SK-N-SH (cell line): ENCODE results near the gene LRP2BP. TPM values are rescaled to one million over a fixed set of nuclear protein-coding genes. Genes with fewer than 3 reads are reported as not detected.

Experiments
- CTCF ChIA-PET: fragments of 300-600, 350-600 bp; formaldehyde crosslinking; extraction: SDS; loops from one replicate; lab custom pipeline; 2021; lab: Yijun Ruan, JAX
- POLR2A ChIA-PET: fragments of 350-600 bp; sonication (Branson Sonifier 250); formaldehyde crosslinking; extraction: SDS; loops from one replicate; lab custom pipeline; 2020; ENCODE audit warnings: antibody characterized with exemption, inconsistent platforms; lab: Yijun Ruan, JAX
- DNase-seq: peaks from one replicate; pipeline ENCODE4 v3.0.0; 2012
- H2AFZ ChIP-seq: fragments of 200-600 bp; sonication (generic); 2 replicates; pipeline ENCODE4 v1.8.1; 2016; ENCODE audit warnings: antibody characterized with exemption, mild to moderate bottlenecking, low read depth
- H3F3A ChIP-seq: fragments of 200-600 bp; sonication (generic); replicated peaks from 2 replicates; pipeline ENCODE3; 2016; ENCODE audit warnings: antibody characterized with exemption, mild to moderate bottlenecking; ENCODE audit not compliant: insufficient read depth
- H3K27ac ChIP-seq, 2 experiments: fragments of 200-500 bp in 1 of 2; fragments of 200-600 bp in 1 of 2; sonication (Bioruptor generic) in 1 of 2; sonication (generic), shearing (Covaris generic) in 1 of 2; 2 replicates each; pipeline versions ENCODE4 v1.5.1 to v1.6.1; 2014 to 2016; ENCODE audit warnings: low read depth in 2 of 2, inconsistent platforms in 1 of 2, low read length in 1 of 2, mild to moderate bottlenecking in 1 of 2, mixed read lengths in 1 of 2
- H3K27me3 ChIP-seq: fragments of 200-600 bp; sonication (generic), shearing (Covaris generic); 2 replicates; pipeline ENCODE4 v1.6.1; 2016; ENCODE audit warnings: mixed run types; ENCODE audit not compliant: insufficient read depth
- H3K36me3 ChIP-seq, 2 experiments: fragments of 200-500 bp in 1 of 2; fragments of 200-600 bp in 1 of 2; sonication (Bioruptor generic) in 1 of 2; sonication (generic) in 1 of 2; replicated peaks in 1 of 2; 2 replicates each; pipeline versions ENCODE3 to v1.5.1; 2014 to 2016; ENCODE audit warnings: low read length in 1 of 2, mild to moderate bottlenecking in 1 of 2; ENCODE audit not compliant: insufficient read depth in 2 of 2, control insufficient read depth in 1 of 2
- H3K4me1 ChIP-seq, 2 experiments: fragments of 200-500 bp in 1 of 2; fragments of 200-600 bp in 1 of 2; sonication (Bioruptor generic) in 1 of 2; sonication (generic), shearing (Covaris generic) in 1 of 2; 2 replicates each; pipeline versions ENCODE4 v1.5.1 to v1.6.1; 2014 to 2016; ENCODE audit warnings: low read depth in 1 of 2, low read length in 1 of 2, mixed run types in 1 of 2; ENCODE audit not compliant: insufficient read depth in 2 of 2, control insufficient read depth in 1 of 2
- H3K4me2 ChIP-seq: fragments of 200-600 bp; sonication (generic), shearing (Covaris generic); 2 replicates; pipeline ENCODE4 v1.6.1; 2017; ENCODE audit warnings: mixed run types
- H3K4me3 ChIP-seq, 2 experiments: fragments of 200-500 bp in 1 of 2; fragments of 200-600 bp in 1 of 2; sonication (Bioruptor generic) in 1 of 2; sonication (generic), shearing (Covaris generic) in 1 of 2; 2 replicates each; pipeline versions ENCODE4 v1.5.1 to v1.8.1; 2014 to 2016; ENCODE audit warnings: low read depth in 2 of 2, inconsistent platforms in 1 of 2, low read length in 1 of 2, mild to moderate bottlenecking in 1 of 2, mixed read lengths in 1 of 2, moderate library complexity in 1 of 2
- H3K79me2 ChIP-seq: fragments of 200-600 bp; sonication (generic); 2 replicates; pipeline ENCODE4 v1.8.1; 2017; ENCODE audit warnings: mild to moderate bottlenecking; ENCODE audit not compliant: insufficient read depth
- H3K9ac ChIP-seq: fragments of 200-600 bp; sonication (generic); 2 replicates; pipeline ENCODE4 v1.6.1; 2017; ENCODE audit warnings: mixed run types
- H3K9me2 ChIP-seq: fragments of 200-600 bp; sonication (generic); 2 replicates; pipeline ENCODE4 v1.6.1; 2017; ENCODE audit warnings: mixed run types
- H3K9me3 ChIP-seq: fragments of 200-600 bp; sonication (generic); 2 replicates; pipeline ENCODE4 v1.6.1; 2017; ENCODE audit warnings: mixed run types, mild to moderate bottlenecking, moderate library complexity
- H4K20me1 ChIP-seq: fragments of 200-600 bp; sonication (generic); 2 replicates; pipeline ENCODE4 v1.6.1; 2017; ENCODE audit warnings: mild to moderate bottlenecking, mixed run types; ENCODE audit not compliant: insufficient read depth
- CHD2 ChIP-seq: fragments of 150-350 bp; IDR thresholded peaks from 2 replicates; pipeline ENCODE4 v1.6.1; 2018; ENCODE audit warnings: low read length; ENCODE audit not compliant: partially characterized antibody
- EZH2phosphoT487 ChIP-seq: fragments of 200-600 bp; sonication (generic); IDR thresholded peaks from 2 replicates; pipeline ENCODE4 v1.6.1; 2017; ENCODE audit warnings: low read depth, mixed run types, mild to moderate bottlenecking, antibody characterized with exemption, moderate library complexity, borderline replicate concordance
- FOXJ3 ChIP-seq: sonication (generic); formaldehyde crosslinking; IDR thresholded peaks from 2 replicates; pipeline ENCODE4 v1.5.1; 2020; ENCODE audit warnings: mild to moderate bottlenecking, missing genetic modification reagents
- FOXM1 ChIP-seq: IDR thresholded peaks from 2 replicates; pipeline ENCODE4 v1.4.0; 2012; ENCODE audit warnings: low read depth, mild to moderate bottlenecking
- IRF3 ChIP-seq: fragments of 150-350 bp; IDR thresholded peaks from 2 replicates; pipeline ENCODE4 v1.6.1; 2016; ENCODE audit warnings: mild to moderate bottlenecking, low read depth, low read length
- JUND ChIP-seq: IDR thresholded peaks from 2 replicates; pipeline ENCODE4 v1.4.0; 2012
- MEF2A ChIP-seq: IDR thresholded peaks from 2 replicates; pipeline ENCODE4 v1.4.0; 2012; ENCODE audit warnings: low read depth, borderline replicate concordance
- MXI1 ChIP-seq: IDR thresholded peaks from 2 replicates; pipeline ENCODE4 v1.6.1; 2012; ENCODE audit warnings: mild to moderate bottlenecking, low read depth, low read length, improper control_type of control experiment
- NFIC ChIP-seq: IDR thresholded peaks from 2 replicates; pipeline ENCODE4 v1.4.0; 2012; ENCODE audit warnings: borderline replicate concordance
- NRF1 ChIP-seq: IDR thresholded peaks from 2 replicates; pipeline ENCODE4 v1.6.1; 2012; ENCODE audit warnings: low read depth, mild to moderate bottlenecking, low read length
- POLR2AphosphoS5 ChIP-seq: IDR thresholded peaks from 2 replicates; pipeline ENCODE4 v1.6.1; 2012; ENCODE audit warnings: low read depth, low read length
- RAD21 ChIP-seq: IDR thresholded peaks from 2 replicates; pipeline ENCODE4 v1.6.1; 2012; ENCODE audit warnings: mild to moderate bottlenecking, low read length
- RFX5 ChIP-seq: IDR thresholded peaks from 2 replicates; pipeline ENCODE4 v1.6.1; 2012; ENCODE audit warnings: mild to moderate bottlenecking, improper control_type of control experiment, low read length
- SIN3A ChIP-seq: IDR thresholded peaks from 2 replicates; pipeline ENCODE4 v1.6.1; 2012; ENCODE audit warnings: low read depth, mild to moderate bottlenecking, low read length, moderate library complexity, borderline replicate concordance
- TAF1 ChIP-seq: IDR thresholded peaks from 2 replicates; pipeline ENCODE4 v1.6.1; 2012; ENCODE audit warnings: low read depth, mild to moderate bottlenecking, low read length, moderate library complexity, borderline replicate concordance
- TCF12 ChIP-seq: IDR thresholded peaks from 2 replicates; pipeline ENCODE4 v1.4.0; 2012
- TEAD4 ChIP-seq: IDR thresholded peaks from 2 replicates; pipeline ENCODE4 v1.4.0; 2012; ENCODE audit warnings: mild to moderate bottlenecking, borderline replicate concordance; ENCODE audit not compliant: insufficient read depth
- WGBS: methylation state at CpG from one replicate; pipeline ENCODE4 v1.1.6; 2017; ENCODE audit warnings: low lambda C conversion rate; 5-methylcytosine and 5-hydroxymethylcytosine counted together
- polyA plus RNA-seq, 3 experiments: library from polyadenylated mRNA; depleted of rRNA; stranded (reverse); fragments of >200 nt; gene quantifications; 2 replicates each; pipeline ENCODE4 v1.2.3, GENCODE V29; 2012
- TF ChIP-seq, protein P1 (sequence below): fragments of 200-600 bp; sonication (generic); IDR thresholded peaks from 2 replicates; pipeline ENCODE4 v1.6.1; 2017; ENCODE audit warnings: antibody characterized with exemption, mild to moderate bottlenecking, moderate library complexity
- TF ChIP-seq, protein P2 (sequence below): fragments of 150-350 bp; IDR thresholded peaks from 2 replicates; pipeline ENCODE4 v1.6.1; 2017; ENCODE audit warnings: antibody characterized with exemption, low read length, low read depth, borderline replicate concordance
- TF ChIP-seq, protein P3 (sequence below): IDR thresholded peaks from 2 replicates; pipeline ENCODE4; 2012
- TF ChIP-seq, protein P4 (sequence below): IDR thresholded peaks from 2 replicates; pipeline ENCODE4 v1.4.0; 2012; ENCODE audit warnings: low read depth
- TF ChIP-seq, protein P5 (sequence below): IDR thresholded peaks from 2 replicates; pipeline ENCODE4 v1.4.0; 2012; ENCODE audit warnings: low read depth, borderline replicate concordance

LRP2BP gene
- polyA plus RNA-seq, 1 of the 3 experiments (the other 2 are of a cell fraction), result 0.30 TPM

- TF ChIP-seq MXI1, result peak; percentile 89
- TF ChIP-seq, protein P1, sequence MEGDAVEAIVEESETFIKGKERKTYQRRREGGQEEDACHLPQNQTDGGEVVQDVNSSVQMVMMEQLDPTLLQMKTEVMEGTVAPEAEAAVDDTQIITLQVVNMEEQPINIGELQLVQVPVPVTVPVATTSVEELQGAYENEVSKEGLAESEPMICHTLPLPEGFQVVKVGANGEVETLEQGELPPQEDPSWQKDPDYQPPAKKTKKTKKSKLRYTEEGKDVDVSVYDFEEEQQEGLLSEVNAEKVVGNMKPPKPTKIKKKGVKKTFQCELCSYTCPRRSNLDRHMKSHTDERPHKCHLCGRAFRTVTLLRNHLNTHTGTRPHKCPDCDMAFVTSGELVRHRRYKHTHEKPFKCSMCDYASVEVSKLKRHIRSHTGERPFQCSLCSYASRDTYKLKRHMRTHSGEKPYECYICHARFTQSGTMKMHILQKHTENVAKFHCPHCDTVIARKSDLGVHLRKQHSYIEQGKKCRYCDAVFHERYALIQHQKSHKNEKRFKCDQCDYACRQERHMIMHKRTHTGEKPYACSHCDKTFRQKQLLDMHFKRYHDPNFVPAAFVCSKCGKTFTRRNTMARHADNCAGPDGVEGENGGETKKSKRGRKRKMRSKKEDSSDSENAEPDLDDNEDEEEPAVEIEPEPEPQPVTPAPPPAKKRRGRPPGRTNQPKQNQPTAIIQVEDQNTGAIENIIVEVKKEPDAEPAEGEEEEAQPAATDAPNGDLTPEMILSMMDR, result no peak
- no peak for TF ChIP-seq FOXJ3 (CRISPR knock-in tag)
- peak; percentile 73 for TF ChIP-seq TCF12
- no peak for TF ChIP-seq IRF3
Observed at GRCh38 chr4:185359767-185360446, 35.8 kb downstream of the LRP2BP start (continued).

GRCh38 chr4:185358959-185359358 lies 36.8 kb downstream of the LRP2BP start:
- peaks cover 37% of the 10 kb centered on the region for H3F3A ChIP-seq
- ChIA-PET CTCF (no interaction called here), POLR2A (no interaction called here)
- no peaks in the 10 kb centered on the region for H3K9me2 ChIP-seq
- H3K9me3 ChIP-seq, result no peaks in the 10 kb centered on the region
- H2AFZ ChIP-seq, result no peak overlapping the region
- peaks cover 13 to 25% of the 10 kb centered on the region in 2 experiments for H3K36me3 ChIP-seq
- peak overlapping the region; percentile 60 for H3K4me2 ChIP-seq
- H3K9ac ChIP-seq, result peak overlapping the region; percentile 68
- H3K27ac ChIP-seq, result peak overlapping the region; percentile 78 to 98; a peak in 3 of 4 replicates
- TF ChIP-seq, protein P2, sequence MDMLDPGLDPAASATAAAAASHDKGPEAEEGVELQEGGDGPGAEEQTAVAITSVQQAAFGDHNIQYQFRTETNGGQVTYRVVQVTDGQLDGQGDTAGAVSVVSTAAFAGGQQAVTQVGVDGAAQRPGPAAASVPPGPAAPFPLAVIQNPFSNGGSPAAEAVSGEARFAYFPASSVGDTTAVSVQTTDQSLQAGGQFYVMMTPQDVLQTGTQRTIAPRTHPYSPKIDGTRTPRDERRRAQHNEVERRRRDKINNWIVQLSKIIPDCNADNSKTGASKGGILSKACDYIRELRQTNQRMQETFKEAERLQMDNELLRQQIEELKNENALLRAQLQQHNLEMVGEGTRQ, result no peak
- TF ChIP-seq, protein P1, result no peak
- TF ChIP-seq JUND (no peak), NFIC (no peak), MEF2A (no peak), POLR2AphosphoS5 (no peak), RAD21 (no peak), TAF1 (no peak), RFX5 (no peak), TEAD4 (no peak), NRF1 (no peak), FOXM1 (no peak), SIN3A (no peak), CHD2 (no peak), EZH2phosphoT487 (no peak)
- TF ChIP-seq, protein P3, sequence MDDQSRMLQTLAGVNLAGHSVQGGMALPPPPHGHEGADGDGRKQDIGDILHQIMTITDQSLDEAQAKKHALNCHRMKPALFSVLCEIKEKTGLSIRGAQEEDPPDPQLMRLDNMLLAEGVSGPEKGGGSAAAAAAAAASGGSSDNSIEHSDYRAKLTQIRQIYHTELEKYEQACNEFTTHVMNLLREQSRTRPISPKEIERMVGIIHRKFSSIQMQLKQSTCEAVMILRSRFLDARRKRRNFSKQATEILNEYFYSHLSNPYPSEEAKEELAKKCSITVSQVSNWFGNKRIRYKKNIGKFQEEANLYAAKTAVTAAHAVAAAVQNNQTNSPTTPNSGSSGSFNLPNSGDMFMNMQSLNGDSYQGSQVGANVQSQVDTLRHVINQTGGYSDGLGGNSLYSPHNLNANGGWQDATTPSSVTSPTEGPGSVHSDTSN, result no peak
- TF ChIP-seq, protein P4, sequence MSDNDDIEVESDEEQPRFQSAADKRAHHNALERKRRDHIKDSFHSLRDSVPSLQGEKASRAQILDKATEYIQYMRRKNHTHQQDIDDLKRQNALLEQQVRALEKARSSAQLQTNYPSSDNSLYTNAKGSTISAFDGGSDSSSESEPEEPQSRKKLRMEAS, result no peak
- TF ChIP-seq, protein P5, sequence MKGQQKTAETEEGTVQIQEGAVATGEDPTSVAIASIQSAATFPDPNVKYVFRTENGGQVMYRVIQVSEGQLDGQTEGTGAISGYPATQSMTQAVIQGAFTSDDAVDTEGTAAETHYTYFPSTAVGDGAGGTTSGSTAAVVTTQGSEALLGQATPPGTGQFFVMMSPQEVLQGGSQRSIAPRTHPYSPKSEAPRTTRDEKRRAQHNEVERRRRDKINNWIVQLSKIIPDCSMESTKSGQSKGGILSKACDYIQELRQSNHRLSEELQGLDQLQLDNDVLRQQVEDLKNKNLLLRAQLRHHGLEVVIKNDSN, result no peak
- no peak overlapping the region for H3K4me3 ChIP-seq
- H4K20me1 ChIP-seq, result no peaks in the 10 kb centered on the region
- H3K27me3 ChIP-seq, result no peaks in the 10 kb centered on the region
- peaks cover 8 to 21% of the 10 kb centered on the region in 2 experiments for H3K4me1 ChIP-seq
- DNase-seq, result no peak
- H3K79me2 ChIP-seq, result peaks cover 3% of the 10 kb centered on the region; the same call in 1 of the 2 replicates
- WGBS, result 41% methylated on average over 4 of the region's 4 CpGs
